Middle frontal gyrus (tissue), 1 donor: ENCODE results near the gene GTPBP1.

Source experiments
- DNase-seq: peaks from one replicate; pipeline ENCODE4 v3.0.0-alpha.2; 2015; ENCODE audit warnings: low spot score; ENCODE audit errors: extremely low spot score

Gene GTPBP1

DNA sequence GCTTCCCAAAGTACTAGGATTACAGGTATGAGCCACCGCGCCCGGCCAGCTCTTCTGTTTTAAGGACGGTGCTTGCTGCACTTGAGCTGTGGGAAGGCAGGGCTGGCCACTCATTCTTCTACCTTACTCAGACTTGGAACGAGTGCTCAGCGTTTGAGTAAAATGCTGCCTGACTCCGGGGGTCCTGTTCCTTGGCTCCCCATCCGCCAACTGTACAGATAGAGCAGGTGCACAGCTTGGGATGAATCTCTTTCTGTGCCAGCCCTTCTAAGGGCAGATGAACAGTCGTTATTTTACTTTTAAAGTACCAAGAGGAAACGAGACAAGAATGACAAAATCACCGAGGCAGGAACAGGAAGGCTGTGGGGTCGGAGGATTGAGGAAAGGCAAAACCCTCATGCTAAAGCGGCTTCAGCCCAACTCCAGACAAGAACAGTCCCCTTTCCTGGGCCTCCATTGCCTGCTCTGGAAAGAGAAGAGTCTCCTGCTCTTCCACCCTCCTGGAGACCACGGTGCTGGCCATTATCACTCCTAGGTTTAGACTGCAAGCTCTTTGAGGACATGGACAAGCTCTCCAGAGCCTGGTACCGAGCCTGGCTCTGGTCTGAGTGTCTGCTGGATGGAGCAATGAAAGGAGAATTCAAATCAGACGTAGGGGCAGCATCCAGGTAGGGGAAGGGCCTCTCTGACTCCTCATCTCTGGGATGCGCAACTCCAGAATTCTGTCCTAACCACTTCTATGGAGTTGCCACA is 51.1 kb downstream of the GTPBP1 start:
- no peak for DNase-seq

DNA sequence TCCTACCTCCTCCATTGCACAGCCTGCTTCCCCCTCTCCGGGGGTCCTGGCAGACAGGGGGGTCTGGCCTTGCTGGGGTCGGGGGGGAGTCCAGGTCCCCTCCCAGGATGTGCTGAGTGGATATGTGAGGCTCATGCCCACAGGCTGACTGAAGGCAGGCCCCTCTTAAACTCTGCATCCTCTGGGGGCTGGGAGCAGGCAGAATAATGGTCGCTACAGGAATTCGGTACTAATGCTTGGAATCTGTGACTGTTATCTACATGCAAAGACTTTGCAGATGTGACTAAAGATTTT is 51.7 kb downstream of the GTPBP1 start:
- DNase-seq: no peak

GRCh38 chr22:38758276-38758945 is 52.7 kb downstream of the GTPBP1 start:
- no peak for DNase-seq

DNA sequence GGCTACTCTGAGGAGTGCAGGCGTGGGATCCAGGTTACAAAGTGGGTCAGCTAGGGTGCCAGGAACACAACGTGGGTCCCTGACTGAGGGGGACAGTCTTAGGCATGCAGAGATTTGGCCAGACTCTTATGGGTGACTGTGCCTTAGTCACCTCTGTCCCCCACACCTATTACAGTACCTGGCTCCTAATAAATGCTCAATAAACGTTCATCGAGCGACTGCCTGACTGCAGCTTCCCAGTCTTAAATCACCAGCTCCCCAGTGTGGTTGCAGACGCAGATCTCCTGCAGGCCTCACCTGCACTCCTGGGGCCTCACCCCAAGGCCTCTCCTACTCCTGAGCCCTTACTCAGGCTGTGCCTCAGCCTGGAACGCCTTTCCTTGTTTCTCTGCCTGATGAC is 53.3 kb downstream of the GTPBP1 start:
- no peak for DNase-seq

DNA sequence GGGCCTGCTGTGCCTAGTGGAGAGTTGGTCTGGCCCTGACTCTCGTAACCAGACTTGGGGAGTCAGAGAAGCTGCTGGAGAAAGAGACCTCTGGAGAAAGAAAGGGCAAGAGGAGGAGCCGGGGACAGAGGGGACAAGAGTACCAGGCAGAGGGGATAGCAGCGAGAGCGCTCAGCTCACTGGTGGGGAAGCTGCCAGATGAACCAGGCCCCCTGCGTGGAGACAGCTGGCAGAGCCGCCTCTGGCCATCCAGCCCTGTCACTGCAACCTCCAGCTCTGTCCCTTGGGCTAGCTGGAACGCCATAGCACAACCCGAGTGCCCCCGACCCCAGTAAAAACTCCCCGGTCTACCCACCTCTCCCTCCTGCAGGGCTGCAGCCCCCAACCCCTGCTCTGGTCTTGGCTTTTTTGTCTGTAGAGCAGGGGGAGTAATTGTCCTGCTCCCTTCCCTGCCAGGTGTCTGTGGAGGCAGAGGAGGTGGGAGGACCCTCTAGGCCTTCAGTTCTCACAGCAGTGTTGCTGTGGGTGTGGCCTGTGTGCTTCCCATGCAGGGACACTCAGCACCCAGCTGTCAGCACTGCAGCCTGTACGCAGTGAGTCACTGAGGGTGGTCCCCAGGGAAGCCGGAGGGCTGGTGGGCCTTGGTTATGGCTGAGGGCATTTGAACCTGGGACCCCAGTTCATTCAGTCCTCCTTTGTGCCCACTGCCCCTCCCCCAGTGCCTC is 54.9 kb downstream of the GTPBP1 start:
- no peak for DNase-seq

DNA sequence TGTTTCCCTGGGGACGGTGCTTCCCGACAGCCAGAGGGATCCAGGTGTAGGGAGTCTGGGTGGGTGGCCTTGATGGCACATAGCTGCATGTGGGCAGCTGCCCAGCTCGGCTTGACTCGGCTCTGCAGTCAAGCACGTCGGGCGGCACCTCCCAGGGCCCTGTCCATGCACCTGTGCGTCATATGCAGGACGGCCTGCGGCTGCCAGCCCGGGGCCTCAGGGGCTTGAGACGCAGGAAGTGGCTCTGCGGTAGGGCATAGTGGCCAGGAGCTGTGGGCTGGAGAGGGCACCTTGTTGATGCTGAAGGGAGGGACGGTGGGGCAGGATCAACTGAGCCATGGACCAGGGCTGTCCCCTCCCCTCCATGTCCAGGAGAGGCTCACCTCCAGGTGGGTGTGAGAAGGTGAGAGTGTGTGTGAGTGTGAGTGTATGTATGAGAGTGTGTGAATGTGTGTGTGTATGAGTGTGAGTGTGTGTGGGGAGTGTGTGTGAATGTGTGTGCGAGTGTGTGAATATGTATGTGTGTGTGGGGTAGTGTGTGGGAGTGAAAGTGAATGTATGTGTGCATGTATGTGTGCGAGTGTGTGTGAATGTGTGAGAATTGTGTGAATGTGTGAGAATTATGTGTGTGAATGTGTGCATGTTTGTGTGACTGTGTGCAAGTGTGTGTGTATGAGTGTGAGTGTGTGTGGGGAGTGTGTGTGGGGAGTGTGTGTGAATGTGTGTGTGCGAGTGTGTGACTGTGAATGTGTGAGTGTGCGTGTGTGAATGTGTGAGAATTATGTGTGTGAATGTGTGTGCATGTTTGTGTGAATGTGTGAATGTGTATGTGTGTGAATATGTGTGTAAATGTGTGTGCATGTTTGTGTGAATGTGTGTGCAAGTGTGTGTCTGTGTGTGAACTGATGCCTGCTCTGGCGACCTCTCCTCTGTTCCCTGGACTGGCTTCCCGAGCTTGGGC is 55.7 kb downstream of the GTPBP1 start:
- no peak for DNase-seq

GRCh38 chr22:38762551-38762983 is 56.8 kb downstream of the GTPBP1 start:
- DNase-seq: no peak

DNA sequence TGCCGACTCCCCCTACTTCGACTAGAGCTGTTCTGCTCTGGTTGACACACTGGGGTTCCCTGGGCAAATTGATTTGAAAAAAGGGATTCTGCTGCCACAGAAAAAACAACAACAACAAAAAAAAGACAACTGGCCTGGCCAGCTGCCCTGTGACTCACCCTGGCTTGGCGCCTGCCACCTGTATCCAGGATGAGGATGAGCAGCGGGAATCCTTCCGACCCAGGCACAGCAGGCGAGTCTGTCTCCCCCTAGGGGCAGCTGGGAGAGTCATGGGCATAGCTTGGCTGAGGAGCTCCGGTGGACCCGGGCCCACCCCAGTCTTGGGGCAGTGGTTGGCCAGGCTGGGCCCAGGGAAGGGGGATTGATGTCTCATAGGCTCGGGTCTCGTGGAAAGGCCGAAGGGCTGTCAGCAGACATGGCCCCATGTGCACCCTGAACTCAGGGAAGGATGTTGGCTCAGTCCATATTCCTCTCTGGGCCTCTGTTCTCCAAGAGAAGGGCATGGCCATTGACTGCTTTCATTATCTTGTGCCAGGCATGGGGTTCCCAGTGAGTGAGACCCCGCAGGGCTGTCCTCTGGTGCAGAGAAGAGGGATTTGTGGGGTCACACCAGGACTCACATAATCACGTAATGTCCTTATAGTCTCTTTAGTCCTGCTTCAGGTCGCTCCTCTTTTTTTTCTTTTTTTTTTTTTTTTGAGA is 60.5 kb downstream of the GTPBP1 start:
- no peak for DNase-seq

GRCh38 chr22:38767313-38767712 is 61.6 kb downstream of the GTPBP1 start:
- no peak for DNase-seq

GRCh38 chr22:38768036-38768435 is 62.3 kb downstream of the GTPBP1 start:
- DNase-seq: no peak

GRCh38 chr22:38770257-38770949 is 64.7 kb downstream of the GTPBP1 start:
- no peak for DNase-seq

GRCh38 chr22:38772623-38772873 is 66.8 kb downstream of the GTPBP1 start:
- DNase-seq: no peak

DNA sequence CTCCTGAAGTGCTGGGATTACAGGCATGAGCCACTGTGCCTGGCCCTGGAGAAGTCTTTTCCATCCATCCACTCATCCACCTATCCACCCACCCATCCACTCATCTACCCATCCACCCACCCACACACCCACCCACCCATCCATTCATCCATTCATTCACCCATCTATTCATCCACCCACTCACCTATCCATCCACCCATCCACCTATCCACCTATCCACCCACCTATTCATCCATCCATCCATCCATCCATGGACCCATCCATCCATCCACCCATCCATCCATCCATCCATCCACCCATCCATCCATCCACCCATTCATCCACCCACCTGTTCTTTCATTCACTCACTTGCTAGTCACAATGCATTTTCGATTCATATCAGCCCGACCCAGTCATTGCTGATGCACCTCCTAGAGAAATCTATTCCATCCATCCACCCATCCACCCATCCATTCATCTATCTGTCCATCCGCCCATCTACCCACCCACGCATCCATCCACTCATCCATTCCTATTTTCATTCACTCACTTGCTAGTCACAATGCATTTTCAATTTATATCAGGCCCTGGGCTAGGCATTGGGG is 67.7 kb downstream of the GTPBP1 start:
- DNase-seq: no peak

DNA sequence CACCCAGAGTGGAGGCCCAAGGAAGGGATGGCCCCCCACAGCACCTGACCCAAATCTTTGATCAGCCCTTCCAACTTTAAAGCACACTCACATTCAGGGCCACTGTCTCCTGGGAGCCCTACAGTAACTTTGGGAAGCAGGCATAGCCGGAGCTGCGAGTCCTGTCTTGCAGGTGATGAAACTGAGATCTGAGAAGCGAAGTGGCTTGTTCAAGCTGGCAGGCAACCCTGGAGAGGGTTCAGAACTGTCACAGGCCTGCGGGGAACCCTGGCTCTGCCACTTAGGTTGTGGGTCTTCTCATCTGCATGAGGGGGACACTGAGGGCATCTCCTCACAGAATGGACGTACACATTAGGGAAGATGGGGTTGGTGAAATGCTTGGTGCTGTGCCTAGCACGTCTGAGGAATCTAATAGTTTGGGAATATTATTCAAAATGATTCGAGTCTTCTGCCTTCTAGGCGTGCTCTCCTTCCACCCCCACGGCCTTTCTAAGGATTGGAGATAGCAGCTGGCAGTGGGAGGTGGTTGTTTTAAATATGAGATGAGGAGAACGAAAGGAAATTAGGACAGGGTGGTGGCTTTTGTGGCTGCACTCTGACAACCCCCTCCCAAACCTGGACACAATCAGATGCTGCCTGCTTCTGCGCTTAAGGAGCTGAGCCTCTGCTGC is 68.9 kb downstream of the GTPBP1 start:
- no peak for DNase-seq

GRCh38 chr22:38775656-38776055 is 69.9 kb downstream of the GTPBP1 start:
- DNase-seq: no peak

GRCh38 chr22:38776086-38776485 is 70.3 kb downstream of the GTPBP1 start:
- DNase-seq: no peak

- no peak for DNase-seq
Measured at GRCh38 chr22:38777087-38777671, 71.4 kb downstream of the GTPBP1 start.

GRCh38 chr22:38781033-38781432 is 75.3 kb downstream of the GTPBP1 start:
- no peak for DNase-seq

DNA sequence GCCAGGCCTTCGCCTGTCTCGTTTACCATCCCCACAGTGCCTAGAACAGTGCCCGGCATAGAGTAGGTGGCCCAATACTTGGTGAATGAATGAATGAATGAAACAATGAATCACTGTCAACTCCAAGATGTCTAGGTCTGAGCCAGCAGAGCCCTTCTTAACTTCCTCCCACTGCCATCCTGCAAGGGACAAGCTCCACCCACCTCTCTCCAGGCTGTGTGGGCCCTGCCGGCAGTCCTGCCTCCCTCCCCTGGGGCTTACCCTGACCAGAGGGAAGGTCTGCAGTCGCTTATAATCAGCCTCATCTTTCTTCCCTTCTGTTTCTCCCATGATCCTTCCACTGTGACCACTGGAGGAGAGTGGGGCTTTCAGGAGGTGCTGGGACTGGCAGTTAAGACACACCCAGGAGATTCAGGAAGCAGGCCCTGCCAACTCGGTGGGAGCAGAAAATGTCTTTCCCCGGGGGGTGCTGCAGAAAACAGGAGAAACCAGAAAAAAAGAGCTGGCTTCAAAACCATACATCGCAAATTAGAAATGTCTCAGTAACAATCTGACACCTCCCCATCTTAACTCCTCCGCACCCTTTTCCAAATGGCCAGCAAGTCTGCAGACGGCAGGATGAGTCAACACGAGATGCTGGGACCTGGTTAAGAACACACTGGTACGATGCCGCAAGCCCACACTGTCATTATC is 76.8 kb downstream of the GTPBP1 start:
- DNase-seq: no peak
